Measurements from ENCODE around the gene C11orf24.

Gene C11orf24

GRCh38 chr11:68271781-68272608 is at the start of gene C11orf24:
TSS of gene C11orf24 (minus strand) at chr11:68271973. CDS start at chr11:68263767, 8,206 bp downstream.
- DNase-seq (ENCODE audit: low read depth) = peak; percentile 87

- no peak for DNase-seq (ENCODE audit: low read depth)
Observed at GRCh38 chr11:68317147-68317785, 45.5 kb upstream of the C11orf24 start.

GRCh38 chr11:68315171-68315920 is 43.6 kb upstream of the C11orf24 start:
- peak; percentile 58 for DNase-seq (ENCODE audit: low read depth)

DNA sequence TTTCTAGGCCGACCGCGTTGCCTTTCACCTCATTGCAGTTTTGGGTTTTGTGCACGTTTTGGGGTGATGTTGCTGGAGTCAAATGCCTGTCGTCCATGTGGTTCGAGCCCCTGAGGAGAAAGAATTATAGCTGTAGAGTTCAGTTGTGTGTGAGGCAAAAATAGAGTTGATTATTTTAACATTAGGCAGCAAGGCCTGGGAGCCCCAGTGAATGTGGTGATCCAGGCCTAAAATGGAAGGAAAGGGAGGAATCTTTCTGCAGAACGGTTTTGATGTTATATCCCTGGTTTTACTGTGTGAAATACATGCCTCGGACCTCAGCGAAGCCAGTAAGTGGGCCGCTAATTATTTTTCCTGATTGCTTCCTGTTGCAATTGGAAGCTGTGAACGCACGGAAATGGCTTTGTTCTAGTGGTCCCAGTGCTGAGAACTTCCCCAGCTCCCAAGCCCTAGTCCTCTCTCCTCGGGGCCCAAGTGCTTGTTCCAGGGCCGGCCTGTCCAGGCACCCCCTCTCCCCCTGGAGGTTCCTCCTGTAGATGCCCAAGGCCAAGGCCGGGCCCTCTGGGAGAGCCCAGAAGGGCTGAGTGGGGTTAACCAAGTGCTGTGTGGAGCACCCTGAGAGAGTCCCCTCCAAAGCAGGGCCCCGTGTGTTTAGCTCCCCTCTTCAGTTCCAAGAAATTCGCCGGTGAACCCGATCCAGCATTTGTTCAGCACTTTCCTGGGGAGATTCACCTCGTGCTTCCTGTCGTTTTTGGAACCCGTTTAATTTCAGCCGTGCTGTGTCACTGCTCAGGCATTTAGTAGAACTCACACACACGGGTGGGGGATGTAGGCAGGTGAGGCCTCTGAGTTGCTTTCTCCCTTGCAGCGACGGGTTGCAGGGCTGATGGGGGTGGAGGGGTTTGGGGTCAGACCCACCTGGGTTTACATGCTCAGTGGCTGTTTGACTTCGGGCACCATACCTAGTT is 42.7 kb upstream of the C11orf24 start:
- DNase-seq (ENCODE audit: low read depth) = peak; percentile 48

GRCh38 chr11:68313574-68314202 is 41.9 kb upstream of the C11orf24 start:
- no peak for DNase-seq (ENCODE audit: low read depth)

DNA sequence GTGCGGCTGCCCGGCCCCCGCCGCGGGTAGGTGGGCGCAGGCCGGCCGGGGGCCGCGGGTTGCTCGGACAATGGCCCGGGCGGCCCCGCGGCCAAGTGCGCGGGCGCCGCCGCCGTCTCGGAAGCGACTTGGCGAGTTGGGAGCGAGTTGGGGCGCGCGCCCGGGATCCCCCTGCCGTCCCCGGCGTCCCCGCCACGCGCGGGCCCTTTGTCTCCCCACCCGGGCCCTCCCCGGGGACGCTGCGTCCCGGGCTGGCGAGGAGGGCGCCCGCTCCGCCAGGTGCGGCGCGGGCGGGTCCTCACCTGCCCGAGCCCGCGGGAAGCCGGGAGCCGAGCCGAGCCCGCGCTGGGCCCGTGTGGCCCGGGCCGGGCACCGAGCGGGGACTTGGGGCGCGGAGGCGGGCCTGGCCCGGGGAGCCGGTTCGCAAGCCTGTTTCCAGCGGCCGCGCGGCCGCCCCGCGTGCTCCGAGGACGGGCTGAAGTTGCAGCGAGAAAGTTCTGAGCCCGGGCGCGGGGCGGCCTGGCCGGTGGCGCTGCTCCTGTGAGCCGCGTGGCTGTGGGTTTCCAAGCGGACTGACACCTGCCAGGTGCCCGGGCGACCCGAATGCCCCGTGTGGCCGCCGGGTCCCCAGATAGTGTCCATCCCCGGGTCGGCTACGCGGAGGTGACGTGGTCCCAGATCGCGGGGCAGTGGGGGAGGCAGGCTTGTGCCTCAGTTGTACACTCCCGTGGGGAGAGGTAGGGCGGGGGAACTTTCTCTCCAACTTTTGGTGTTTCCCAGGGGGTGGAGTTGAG is 41.2 kb upstream of the C11orf24 start:
- no peak for DNase-seq (ENCODE audit: low read depth)

DNA sequence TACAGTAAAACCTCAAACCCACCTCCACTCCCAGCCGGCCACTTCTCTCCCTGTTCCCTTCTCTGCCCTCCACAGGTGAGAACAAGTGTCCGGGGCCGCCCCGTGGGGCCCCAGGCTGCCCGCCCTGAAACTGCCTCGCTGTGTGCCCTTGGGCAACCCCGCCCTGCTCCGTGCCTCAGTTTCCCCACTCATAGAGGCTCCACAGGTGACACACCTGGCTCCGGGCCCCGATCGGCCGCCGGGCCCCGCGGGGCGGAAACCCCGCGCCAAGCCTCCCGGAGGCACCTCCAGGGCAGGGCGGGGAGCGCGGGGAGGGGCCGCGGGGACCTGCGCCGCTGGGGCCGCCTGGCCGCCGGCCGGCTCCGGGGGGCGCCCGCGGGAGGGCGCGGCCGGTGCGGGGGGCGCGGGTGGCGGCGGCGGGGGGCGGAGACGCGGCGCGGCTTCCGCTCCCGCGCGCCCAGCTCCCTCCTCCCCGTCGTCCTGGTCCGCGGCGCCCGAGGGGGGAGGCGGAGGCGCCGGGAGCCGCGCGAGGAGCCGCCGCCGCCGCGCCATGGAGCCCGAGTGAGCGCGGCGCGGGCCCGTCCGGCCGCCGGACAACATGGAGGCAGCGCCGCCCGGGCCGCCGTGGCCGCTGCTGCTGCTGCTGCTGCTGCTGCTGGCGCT is 40.5 kb upstream of the C11orf24 start, which contains the start of gene LRP5:
Gene LRP5 (plus strand): TSS at position 475 of the 663 bp plus-strand sequence. CDS start 124 bp downstream, at position 599.
- DNase-seq (ENCODE audit: low read depth) = no peak

GRCh38 chr11:68311160-68312116 is 39.7 kb upstream of the C11orf24 start:
- no peak for DNase-seq (ENCODE audit: low read depth)

DNA sequence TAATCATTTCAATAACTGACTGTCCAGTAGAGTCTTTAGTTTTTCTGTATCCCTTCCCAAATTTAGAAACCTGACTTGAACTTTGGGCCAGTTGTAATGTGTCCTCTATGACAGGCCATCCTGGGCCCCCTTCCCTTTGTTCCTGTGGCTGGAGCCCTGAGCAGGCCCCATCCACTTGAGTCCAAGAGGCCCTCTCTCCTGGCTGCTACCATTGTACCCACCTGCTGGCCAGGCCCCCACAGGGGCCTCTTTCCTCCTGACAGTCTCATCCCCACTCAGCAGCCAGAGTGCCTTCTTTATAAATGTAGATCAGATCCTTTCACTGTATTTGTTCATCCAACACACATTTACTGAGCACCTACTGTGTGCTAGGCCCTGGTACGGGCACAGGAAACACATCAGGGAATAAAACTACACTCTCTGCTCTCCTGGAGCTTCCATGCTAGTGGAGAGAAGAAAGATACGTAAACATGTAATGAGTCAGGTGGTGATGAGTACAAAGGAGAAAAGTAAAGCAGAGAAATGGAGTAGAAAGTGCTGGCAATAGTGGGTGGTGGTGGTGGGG is 37.9 kb upstream of the C11orf24 start:
- no peak for DNase-seq (ENCODE audit: low read depth)

DNA sequence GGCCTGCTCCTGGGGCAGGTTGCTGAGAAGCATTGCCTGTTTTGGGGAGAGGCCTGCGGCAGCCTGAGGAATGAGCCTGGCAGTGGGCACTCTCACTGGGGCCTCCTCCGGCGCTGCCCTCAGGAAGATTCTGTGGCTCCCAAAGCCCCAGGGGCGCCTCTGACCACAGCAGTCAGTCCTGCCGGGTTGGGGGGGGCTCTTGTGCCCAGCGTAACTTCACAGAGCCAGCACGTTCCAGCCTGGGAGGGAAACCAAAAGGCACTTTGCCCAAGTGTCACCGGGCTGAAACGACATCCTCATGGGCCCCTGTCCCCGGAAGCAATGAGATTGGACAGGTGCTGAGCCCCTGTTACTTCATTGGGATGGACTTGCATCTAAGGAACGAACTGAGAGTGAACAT is 36.3 kb upstream of the C11orf24 start:
- DNase-seq (ENCODE audit: low read depth) = no peak

GRCh38 chr11:68306636-68307035 is 34.9 kb upstream of the C11orf24 start:
- no peak for DNase-seq (ENCODE audit: low read depth)

DNA sequence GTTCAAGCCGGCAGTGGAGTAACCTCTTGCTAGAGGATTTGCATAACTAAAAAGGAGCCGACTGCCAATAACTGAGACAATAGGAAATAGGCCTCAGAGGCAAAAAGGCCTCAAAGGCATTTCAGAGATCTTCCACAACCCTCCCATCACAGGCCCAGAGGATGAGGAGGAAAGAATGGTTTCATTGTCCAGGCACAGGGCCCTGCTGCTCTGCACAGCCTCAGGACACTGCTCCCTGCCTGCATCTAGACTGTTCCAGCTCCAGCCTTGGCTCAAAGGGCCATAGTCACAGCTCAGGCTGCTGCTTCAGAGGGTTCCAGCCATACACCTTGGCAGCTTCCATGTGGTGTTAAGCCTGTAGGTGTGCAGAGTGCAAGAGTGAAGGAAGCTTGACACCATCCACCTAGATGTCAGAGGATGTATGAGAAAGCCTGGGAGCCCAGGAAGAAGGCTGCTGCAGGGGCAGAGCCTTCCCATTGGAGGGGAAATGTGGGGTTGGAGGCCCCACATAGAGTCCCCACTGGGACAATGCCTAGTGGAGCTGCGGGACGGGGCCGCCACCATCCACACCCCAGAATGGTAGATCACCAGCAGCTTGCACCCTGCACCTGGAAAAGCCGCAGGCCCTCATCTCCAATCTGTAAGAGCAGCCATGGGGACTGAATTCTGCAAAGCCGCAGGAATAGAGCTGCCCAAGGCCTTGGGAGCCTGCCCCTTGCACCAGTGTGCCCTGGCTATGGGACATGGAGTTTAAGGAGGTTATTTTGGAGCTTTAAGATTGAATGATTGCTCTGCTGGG is 32.4 kb upstream of the C11orf24 start:
- no peak for DNase-seq (ENCODE audit: low read depth)

GRCh38 chr11:68303083-68303482 is 31.3 kb upstream of the C11orf24 start:
- DNase-seq (ENCODE audit: low read depth) = no peak

- DNase-seq (ENCODE audit: low read depth) = peak; percentile 79
Observed at GRCh38 chr11:68302670-68303069, 30.9 kb upstream of the C11orf24 start.

- no peak for DNase-seq (ENCODE audit: low read depth)
Observed at GRCh38 chr11:68302256-68302655, 30.5 kb upstream of the C11orf24 start.

DNA sequence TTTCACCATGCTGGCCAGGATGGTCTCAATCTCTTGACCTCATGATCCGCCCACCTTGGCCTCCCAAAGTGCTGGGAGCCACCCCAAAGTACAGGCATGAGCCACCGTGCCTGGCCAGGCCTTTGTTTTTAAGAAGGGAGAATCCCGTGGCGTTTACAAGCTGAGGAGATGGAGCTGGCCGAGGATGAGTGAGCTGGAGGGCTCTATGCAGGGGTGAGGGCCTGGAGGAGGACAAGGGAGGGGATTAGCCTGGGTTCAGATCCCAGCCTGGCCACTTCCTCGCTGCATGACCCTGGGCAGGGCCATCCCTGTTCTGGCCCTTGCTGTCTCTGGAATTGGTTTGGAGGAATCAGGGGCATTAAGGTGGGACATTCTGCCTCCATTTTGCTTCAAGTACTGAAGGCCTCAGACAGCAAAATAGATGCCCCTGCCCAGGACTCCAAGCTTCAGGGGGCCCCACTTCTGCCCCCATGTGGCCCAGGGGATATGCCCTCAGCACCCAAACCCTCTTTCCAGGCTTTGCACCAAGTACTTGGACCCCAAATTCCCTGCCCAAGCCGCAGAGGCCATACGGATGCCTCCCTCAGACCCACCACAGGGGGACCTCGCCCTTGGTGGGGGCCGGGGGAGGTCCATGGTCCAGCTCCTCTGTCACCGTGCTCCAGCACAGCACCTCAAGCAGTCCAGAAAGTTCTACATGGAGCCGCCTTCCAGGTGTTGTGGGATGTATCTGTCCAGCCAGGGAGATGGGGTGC is 28.5 kb upstream of the C11orf24 start:
- no peak for DNase-seq (ENCODE audit: low read depth)
